Karpas-422 (cell line): ENCODE measurements around the gene FRMPD2. TPM values are rescaled to one million over a fixed set of nuclear protein-coding genes. Genes with fewer than 3 reads are reported as not detected.

Source experiments
- DNase-seq: peaks from one replicate; pipeline ENCODE4 v3.0.0-alpha.2; 2015
- H2AFZ ChIP-seq: fragments of 200-600 bp; sonication (generic); 2 replicates; pipeline ENCODE4 v1.6.1; 2014; ENCODE audit warnings: antibody characterized with exemption, low read length, mixed read lengths
- H3K27ac ChIP-seq: fragments of 200-600 bp; sonication (generic); 2 replicates; pipeline ENCODE4 v1.5.1; 2014; ENCODE audit warnings: mild to moderate bottlenecking, low read length, moderate library complexity
- H3K27me3 ChIP-seq: fragments of 200-600 bp; sonication (generic); 2 replicates; pipeline ENCODE4 v1.6.1; 2014; ENCODE audit warnings: low read length, mixed read lengths
- H3K36me3 ChIP-seq: fragments of 200-600 bp; sonication (generic); 2 replicates; pipeline ENCODE4 v1.6.1; 2014; ENCODE audit warnings: low read length, mixed read lengths; ENCODE audit not compliant: insufficient read depth
- H3K4me1 ChIP-seq: fragments of 200-600 bp; sonication (generic); 2 replicates; pipeline ENCODE4 v1.6.1; 2014; ENCODE audit warnings: mild to moderate bottlenecking, low read length, mixed read lengths
- H3K4me2 ChIP-seq: fragments of 200-600 bp; sonication (generic); 2 replicates; pipeline ENCODE4 v1.6.1; 2014; ENCODE audit warnings: low read length, low read depth, mild to moderate bottlenecking; ENCODE audit not compliant: poor library complexity, severe bottlenecking
- H3K4me3 ChIP-seq: fragments of 200-600 bp; sonication (generic); 2 replicates; pipeline ENCODE4 v1.5.1; 2014; ENCODE audit warnings: mild to moderate bottlenecking, antibody characterized with exemption, low read length, mixed read lengths
- H3K79me2 ChIP-seq: fragments of 200-600 bp; sonication (generic); 2 replicates; pipeline ENCODE4 v1.6.1; 2014; ENCODE audit warnings: mild to moderate bottlenecking, low read length, mixed read lengths
- H3K9ac ChIP-seq: fragments of 200-600 bp; sonication (generic); 2 replicates; pipeline ENCODE4 v1.6.0; 2014; ENCODE audit warnings: low read length
- H3K9me2 ChIP-seq: fragments of 200-600 bp; sonication (generic), shearing (Covaris generic); replicated peaks from 2 replicates; pipeline ENCODE4 v1.6.0; 2014; ENCODE audit warnings: mild to moderate bottlenecking, low read length, moderate library complexity; ENCODE audit not compliant: insufficient read depth
- H3K9me3 ChIP-seq: fragments of 300-700, 200-600 bp; sonication (generic); 2 replicates; pipeline ENCODE4 v1.6.1; 2014; ENCODE audit warnings: low read length, mixed read lengths
- H4K20me1 ChIP-seq: fragments of 200-600 bp; sonication (generic); 2 replicates; pipeline ENCODE4 v1.6.1; 2014; ENCODE audit warnings: mild to moderate bottlenecking, antibody characterized with exemption, low read length, low read depth; ENCODE audit not compliant: insufficient read depth
- total RNA-seq: library from RNA; depleted of rRNA; stranded (reverse); fragments of >200 nt; shearing (Covaris generic); gene quantifications from 2 replicates; pipeline ENCODE4 v1.2.3, GENCODE V29; 2014; ENCODE audit warnings: low replicate concordance

Gene FRMPD2
- total RNA-seq, 1 experiment from 2014 or later, result not detected

- Histone ChIP-seq H3K27ac (no peak overlapping the region), H3K9me2 (no peaks in the 10 kb centered on the region), H2AFZ (no peak overlapping the region), H3K9me3 (no peaks in the 10 kb centered on the region), H3K9ac (no peak overlapping the region), H3K27me3 (0 out of 2 replicates have a peak, but pooled peaks cover 2% of the 10 kb centered on the region), H3K36me3 (no peaks in the 10 kb centered on the region), H4K20me1 (no peaks in the 10 kb centered on the region), H3K4me3 (no peak overlapping the region), H3K79me2 (no peaks in the 10 kb centered on the region), H3K4me2 (no peak overlapping the region), H3K4me1 (no peaks in the 10 kb centered on the region)
- no peak for DNase-seq
These were observed 18.1 kb upstream of the FRMPD2 start for GRCh38 chr10:48292616-48293015.

GRCh38 chr10:48291190-48291589 lies 16.7 kb upstream of the FRMPD2 start:
- H3K36me3 ChIP-seq, result no peaks in the 10 kb centered on the region
- H3K27me3 ChIP-seq, result 0 out of 2 replicates have a peak, but pooled peaks cover 2% of the 10 kb centered on the region
- no peak overlapping the region for H3K9ac ChIP-seq
- H2AFZ ChIP-seq, result no peak overlapping the region
- H3K27ac ChIP-seq, result no peak overlapping the region
- no peak overlapping the region for H3K4me3 ChIP-seq
- no peaks in the 10 kb centered on the region for H3K9me2 ChIP-seq
- H3K4me2 ChIP-seq, result no peak overlapping the region
- H4K20me1 ChIP-seq, result no peaks in the 10 kb centered on the region
- no peaks in the 10 kb centered on the region for H3K9me3 ChIP-seq
- no peaks in the 10 kb centered on the region for H3K4me1 ChIP-seq
- no peaks in the 10 kb centered on the region for H3K79me2 ChIP-seq
- DNase-seq, result no peak

DNA sequence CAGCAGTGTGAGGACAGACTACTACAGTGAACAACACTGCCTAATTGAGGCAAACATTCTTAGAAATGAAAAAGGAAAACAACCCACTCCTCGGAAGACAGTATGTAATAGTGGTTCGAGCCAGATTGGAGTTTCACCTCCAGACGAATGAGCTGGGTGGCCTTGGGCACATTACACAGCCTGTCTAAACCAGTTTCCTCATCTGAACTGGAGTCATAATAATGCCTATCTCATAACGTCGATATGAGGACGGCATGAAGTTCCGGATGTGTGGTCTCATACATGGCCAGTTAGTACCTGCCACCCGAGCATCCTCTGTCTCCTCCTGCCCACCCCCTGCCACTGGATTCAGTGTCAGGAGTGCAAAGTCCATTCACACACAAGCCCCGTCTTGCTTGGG lies 15.8 kb upstream of the FRMPD2 start:
- H3K4me2 ChIP-seq, result no peak overlapping the region
- no peak overlapping the region for H3K9ac ChIP-seq

DNA sequence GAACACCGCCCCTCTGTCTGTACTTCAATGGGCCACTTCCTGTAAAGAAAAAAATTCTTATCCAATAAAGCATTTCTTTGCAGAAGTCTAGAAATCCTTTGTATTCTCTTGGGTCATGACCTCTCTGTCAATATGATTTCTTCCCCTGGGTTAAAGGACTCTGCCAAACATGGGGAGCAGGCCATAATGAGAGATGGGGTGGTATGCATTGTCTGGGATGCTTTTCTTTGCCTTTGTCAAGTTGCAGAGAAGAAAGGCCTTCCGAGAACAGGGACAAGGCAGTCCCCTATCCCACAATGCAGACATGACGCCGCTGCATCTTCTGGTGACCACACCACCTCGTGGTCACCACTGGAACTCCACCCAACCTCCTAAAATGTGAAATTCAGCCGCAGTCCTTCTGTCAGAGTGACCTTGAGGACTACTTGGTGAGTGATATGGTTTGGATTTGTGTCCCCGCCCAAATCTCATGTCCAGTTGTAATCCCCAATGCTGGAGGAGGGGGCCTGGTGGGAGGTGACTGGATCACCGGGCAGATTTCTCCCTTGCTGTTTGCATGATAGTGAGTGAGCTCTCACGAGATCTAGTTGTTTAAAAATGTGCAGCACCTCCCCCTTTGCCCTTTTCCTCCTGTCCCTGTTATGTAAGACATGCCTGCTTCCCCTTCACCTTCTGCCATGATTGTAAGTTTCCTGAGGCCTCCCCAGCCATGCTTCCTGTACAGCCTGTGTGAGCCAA lies 15.2 kb upstream of the FRMPD2 start:
- no peaks in the 10 kb centered on the region for H3K79me2 ChIP-seq
- 0 out of 2 replicates have a peak, but pooled peaks cover 2% of the 10 kb centered on the region for H3K27me3 ChIP-seq
- H3K4me3 ChIP-seq, result no peak overlapping the region
- no peaks in the 10 kb centered on the region for H3K36me3 ChIP-seq
- no peak overlapping the region for H2AFZ ChIP-seq
- H3K4me2 ChIP-seq, result no peak overlapping the region
- H3K4me1 ChIP-seq, result no peaks in the 10 kb centered on the region
- H3K9me2 ChIP-seq, result no peaks in the 10 kb centered on the region
- H3K9ac ChIP-seq, result no peak overlapping the region
- no peaks in the 10 kb centered on the region for H4K20me1 ChIP-seq
- no peaks in the 10 kb centered on the region for H3K9me3 ChIP-seq
- DNase-seq, result peak; percentile 76
- no peak overlapping the region for H3K27ac ChIP-seq

More for the DNA sequence above, 15.8 kb upstream of the FRMPD2 start:
- no peaks in the 10 kb centered on the region for H3K79me2 ChIP-seq
- no peaks in the 10 kb centered on the region for H3K4me1 ChIP-seq
- H3K36me3 ChIP-seq, result no peaks in the 10 kb centered on the region
- DNase-seq, result no peak
- H2AFZ ChIP-seq, result no peak overlapping the region
- no peaks in the 10 kb centered on the region for H3K9me2 ChIP-seq
- H3K27ac ChIP-seq, result no peak overlapping the region
- H4K20me1 ChIP-seq, result no peaks in the 10 kb centered on the region
- H3K9me3 ChIP-seq, result no peaks in the 10 kb centered on the region
- 0 out of 2 replicates have a peak, but pooled peaks cover 2% of the 10 kb centered on the region for H3K27me3 ChIP-seq
- no peak overlapping the region for H3K4me3 ChIP-seq

- no peaks in the 10 kb centered on the region for H3K79me2 ChIP-seq
- H3K4me3 ChIP-seq, result no peak overlapping the region
- no peaks in the 10 kb centered on the region for H3K4me1 ChIP-seq
- H4K20me1 ChIP-seq, result no peaks in the 10 kb centered on the region
- no peaks in the 10 kb centered on the region for H3K27me3 ChIP-seq
- no peaks in the 10 kb centered on the region for H3K9me2 ChIP-seq
- DNase-seq, result no peak
- H3K9ac ChIP-seq, result no peak overlapping the region
- no peak overlapping the region for H3K4me2 ChIP-seq
- no peak overlapping the region for H2AFZ ChIP-seq
- no peaks in the 10 kb centered on the region for H3K36me3 ChIP-seq
- H3K9me3 ChIP-seq, result peaks cover 6% of the 10 kb centered on the region
- H3K27ac ChIP-seq, result no peak overlapping the region
These were observed 14.2 kb upstream of the FRMPD2 start for GRCh38 chr10:48288661-48289060.

DNA sequence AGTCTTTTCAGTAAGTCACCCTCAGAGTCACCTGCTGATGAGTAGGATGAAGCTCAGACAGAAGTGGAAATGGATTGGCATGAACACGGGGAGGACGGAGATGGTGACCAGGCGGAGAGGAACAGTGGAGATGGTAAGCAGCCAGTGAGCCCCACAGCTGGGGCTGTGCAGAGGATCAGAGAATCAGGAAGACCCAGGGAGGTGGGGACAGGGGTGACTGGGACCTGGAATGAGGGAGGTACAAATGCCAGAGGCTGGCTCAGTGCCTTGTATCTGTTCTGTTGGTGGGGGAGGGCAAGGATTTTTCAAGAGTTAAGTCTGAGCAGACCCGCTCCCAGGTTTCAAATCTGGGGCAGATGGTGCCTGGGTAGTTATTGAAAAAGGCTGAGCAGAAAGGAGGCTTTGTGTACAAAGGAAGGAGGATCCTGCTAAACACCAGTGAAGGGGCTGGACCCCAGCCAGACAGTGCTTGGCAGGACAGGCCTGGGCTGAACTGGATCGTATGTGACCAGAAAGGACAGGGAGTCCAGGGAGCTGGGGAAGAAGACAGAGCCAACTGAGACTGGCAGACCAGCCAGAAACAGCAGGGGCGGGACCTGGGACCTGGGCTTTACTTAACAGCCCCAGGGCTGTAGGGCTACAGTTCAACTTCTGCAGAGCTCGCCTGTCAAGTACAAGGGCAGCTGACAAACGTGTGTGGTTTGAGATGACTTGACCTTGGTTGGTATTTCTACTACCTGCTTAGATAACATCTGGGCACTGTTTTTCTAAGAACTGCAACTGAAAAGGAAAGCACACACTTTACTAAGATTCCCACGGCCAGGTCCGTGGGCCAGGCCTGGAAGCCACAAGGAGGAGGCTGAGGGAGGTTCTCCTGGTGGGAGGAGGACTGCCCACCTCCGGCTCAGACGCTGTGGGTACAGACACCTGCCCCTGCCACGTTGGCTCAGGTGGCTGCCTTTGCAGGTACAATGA lies 13.2 kb upstream of the FRMPD2 start:
- no peak overlapping the region for H3K27ac ChIP-seq
- no peak overlapping the region for H2AFZ ChIP-seq
- no peak overlapping the region for H3K4me2 ChIP-seq
- DNase-seq, result no peak
- H3K36me3 ChIP-seq, result no peaks in the 10 kb centered on the region
- no peaks in the 10 kb centered on the region for H3K4me1 ChIP-seq
- H3K79me2 ChIP-seq, result no peaks in the 10 kb centered on the region
- H3K4me3 ChIP-seq, result no peak overlapping the region
- no peaks in the 10 kb centered on the region for H3K27me3 ChIP-seq
- peaks cover 6% of the 10 kb centered on the region for H3K9me3 ChIP-seq
- no peak overlapping the region for H3K9ac ChIP-seq
- no peaks in the 10 kb centered on the region for H3K9me2 ChIP-seq
- H4K20me1 ChIP-seq, result no peaks in the 10 kb centered on the region

DNA sequence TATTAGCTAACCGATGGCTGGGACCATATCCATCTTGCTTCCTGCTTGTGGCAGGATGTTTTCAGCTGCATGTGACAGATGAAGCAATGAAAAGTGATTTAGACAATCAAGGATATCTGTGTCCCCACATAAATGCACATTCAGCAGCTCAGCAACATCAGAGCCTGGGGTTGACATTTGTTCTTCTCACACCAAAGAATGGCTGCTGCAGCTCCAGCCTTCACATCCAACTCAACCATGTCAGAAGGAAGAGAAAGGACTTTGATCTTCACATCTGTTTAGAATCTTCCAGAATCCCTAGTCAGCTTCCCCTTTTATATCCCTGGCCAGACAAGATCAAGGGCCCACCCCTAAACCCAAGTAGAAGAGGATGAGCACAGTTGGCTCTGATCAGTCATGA lies 11.9 kb upstream of the FRMPD2 start:
- no peak overlapping the region for H3K9ac ChIP-seq
- no peak overlapping the region for H3K27ac ChIP-seq
- H3K36me3 ChIP-seq, result no peaks in the 10 kb centered on the region
- H3K27me3 ChIP-seq, result no peaks in the 10 kb centered on the region
- DNase-seq, result no peak
- no peaks in the 10 kb centered on the region for H4K20me1 ChIP-seq
- no peak overlapping the region for H2AFZ ChIP-seq
- H3K79me2 ChIP-seq, result no peaks in the 10 kb centered on the region
- no peak overlapping the region for H3K4me3 ChIP-seq
- H3K9me3 ChIP-seq, result peaks cover 6% of the 10 kb centered on the region
- no peaks in the 10 kb centered on the region for H3K9me2 ChIP-seq
- H3K4me2 ChIP-seq, result no peak overlapping the region
- H3K4me1 ChIP-seq, result no peaks in the 10 kb centered on the region

GRCh38 chr10:48285710-48286109 lies 11.2 kb upstream of the FRMPD2 start:
- H3K4me2 ChIP-seq, result no peak overlapping the region
- no peak overlapping the region for H2AFZ ChIP-seq
- H3K36me3 ChIP-seq, result no peaks in the 10 kb centered on the region
- peaks cover 6% of the 10 kb centered on the region for H3K9me3 ChIP-seq
- H3K27me3 ChIP-seq, result no peaks in the 10 kb centered on the region
- H3K27ac ChIP-seq, result no peak overlapping the region
- H3K4me1 ChIP-seq, result no peaks in the 10 kb centered on the region
- no peak overlapping the region for H3K9ac ChIP-seq
- no peaks in the 10 kb centered on the region for H3K79me2 ChIP-seq
- DNase-seq, result no peak
- H4K20me1 ChIP-seq, result no peaks in the 10 kb centered on the region
- no peaks in the 10 kb centered on the region for H3K9me2 ChIP-seq
- no peak overlapping the region for H3K4me3 ChIP-seq
